Liver (tissue), 9 donors: ENCODE data around the gene POU6F2. TPM values are rescaled to one million over a fixed set of nuclear protein-coding genes. Genes with fewer than 3 reads are reported as not detected.

Experiments used
- DNase-seq: peaks from one replicate; pipeline ENCODE4 v3.0.0-alpha.2; 2017; ENCODE audit warnings: low spot score
- H3K27ac ChIP-seq, 2 donors: one replicate each; pipeline ENCODE4 v1.7.0; 2013; ENCODE audit warnings: inconsistent platforms in 2 of 2, low read length in 2 of 2, control low read depth in 1 of 2, low read depth in 1 of 2, mild to moderate bottlenecking in 1 of 2
- H3K27me3 ChIP-seq, 4 donors: one replicate each; pipeline versions ENCODE4 v1.6.1 to v1.7.0; 2013; ENCODE audit warnings: low read length in 3 of 4, inconsistent platforms in 1 of 4, mild to moderate bottlenecking in 1 of 4, moderate library complexity in 1 of 4; ENCODE audit not compliant: control insufficient read depth in 4 of 4, insufficient read depth in 4 of 4
- H3K36me3 ChIP-seq, 4 donors: one replicate each; pipeline versions ENCODE4 v1.6.1 to v1.7.0; 2013; ENCODE audit warnings: low read length in 3 of 4, mild to moderate bottlenecking in 3 of 4, low read depth in 1 of 4, moderate library complexity in 1 of 4; ENCODE audit not compliant: control insufficient read depth in 4 of 4, insufficient read depth in 3 of 4
- H3K4me1 ChIP-seq, 4 donors: one replicate each; pipeline versions ENCODE4 v1.6.1 to v1.7.0; 2013; ENCODE audit warnings: low read length in 3 of 4, mild to moderate bottlenecking in 3 of 4, moderate library complexity in 1 of 4; ENCODE audit not compliant: control insufficient read depth in 4 of 4, insufficient read depth in 4 of 4
- H3K4me3 ChIP-seq, 3 donors: one replicate each; pipeline versions ENCODE4 v1.6.1 to v1.7.0; 2013; ENCODE audit warnings: low read length in 3 of 3, control low read depth in 1 of 3, low read depth in 1 of 3, mild to moderate bottlenecking in 1 of 3
- H3K9ac ChIP-seq, 2 donors: one replicate each; pipeline ENCODE4 v1.7.0; 2013; ENCODE audit warnings: low read length in 2 of 2, mild to moderate bottlenecking in 2 of 2, moderate library complexity in 2 of 2, control low read depth in 1 of 2, low read depth in 1 of 2
- H3K9me3 ChIP-seq, 4 donors: one replicate each; pipeline versions ENCODE4 v1.6.1 to v1.7.0; 2013; ENCODE audit warnings: low read length in 3 of 4; ENCODE audit not compliant: control insufficient read depth in 4 of 4
- ATF3 ChIP-seq: IDR thresholded peaks from 2 replicates; pipeline ENCODE4 v1.6.1; 2016; ENCODE audit warnings: antibody characterized with exemption
- CTCF ChIP-seq: fragments of 150-350 bp; IDR thresholded peaks from 2 replicates; pipeline ENCODE4 v1.5.1; 2017; ENCODE audit warnings: improper control_type of control experiment, low read depth, low read length; ENCODE audit not compliant: missing input control
- EGR1 ChIP-seq, 2 donors: IDR thresholded peaks; 2 replicates each; pipeline ENCODE4 v1.6.1; 2016 to 2018; ENCODE audit warnings: antibody characterized with exemption in 2 of 2, low read depth in 2 of 2
- FOXA1 ChIP-seq: IDR thresholded peaks from 2 replicates; pipeline ENCODE4 v1.6.1; 2016; ENCODE audit warnings: antibody characterized with exemption
- FOXA2 ChIP-seq: IDR thresholded peaks from 2 replicates; pipeline ENCODE4 v1.6.1; 2016; ENCODE audit warnings: antibody characterized with exemption
- GABPA ChIP-seq, 2 donors: IDR thresholded peaks in 1 of 2; conservative IDR thresholded peaks in 1 of 2; 2 replicates each; pipeline ENCODE4 v1.6.1; 2016; ENCODE audit warnings: antibody characterized with exemption in 2 of 2, mild to moderate bottlenecking in 1 of 2, moderate library complexity in 1 of 2
- HNF4A ChIP-seq, 2 donors: conservative IDR thresholded peaks; 2 replicates each; pipeline ENCODE4 v1.6.1; 2016; ENCODE audit warnings: antibody characterized with exemption in 2 of 2, mild to moderate bottlenecking in 2 of 2
- HNF4G ChIP-seq: IDR thresholded peaks from 2 replicates; pipeline ENCODE4 v1.6.1; 2016; ENCODE audit warnings: antibody characterized with exemption
- JUND ChIP-seq, 2 donors: IDR thresholded peaks; 2 replicates each; pipeline ENCODE4 v1.6.1; 2016; ENCODE audit warnings: antibody characterized with exemption in 2 of 2
- MAX ChIP-seq: IDR thresholded peaks from 2 replicates; pipeline ENCODE4 v1.6.1; 2016; ENCODE audit warnings: antibody characterized with exemption
- NR2F2 ChIP-seq: IDR thresholded peaks from 2 replicates; pipeline ENCODE4 v1.6.1; 2016; ENCODE audit warnings: antibody characterized with exemption
- RAD21 ChIP-seq, 2 donors: IDR thresholded peaks; 2 replicates each; pipeline ENCODE4 v1.6.1; 2016; ENCODE audit warnings: antibody characterized with exemption in 2 of 2, mild to moderate bottlenecking in 2 of 2
- REST ChIP-seq: IDR thresholded peaks from 2 replicates; pipeline ENCODE4 v1.6.1; 2016; ENCODE audit warnings: antibody characterized with exemption, mild to moderate bottlenecking
- RXRA ChIP-seq, 2 donors: IDR thresholded peaks; 2 replicates each; pipeline ENCODE4 v1.6.1; 2017 to 2018; ENCODE audit warnings: antibody characterized with exemption in 2 of 2, mild to moderate bottlenecking in 1 of 2
- SP1 ChIP-seq: IDR thresholded peaks from 2 replicates; pipeline ENCODE4 v1.6.1; 2018; ENCODE audit warnings: antibody characterized with exemption, mild to moderate bottlenecking
- TAF1 ChIP-seq: conservative IDR thresholded peaks from 2 replicates; pipeline ENCODE4 v1.6.1; 2016; ENCODE audit warnings: antibody characterized with exemption, mild to moderate bottlenecking
- YY1 ChIP-seq: IDR thresholded peaks from 2 replicates; pipeline ENCODE4 v1.6.1; 2016; ENCODE audit warnings: antibody characterized with exemption, mild to moderate bottlenecking
- ZBTB33 ChIP-seq: IDR thresholded peaks from 2 replicates; pipeline ENCODE4 v1.6.1; 2016; ENCODE audit warnings: antibody characterized with exemption
- WGBS: extraction: QIAGEN DNeasy Blood & Tissue Kit; methylation state at CpG from one replicate; pipeline ENCODE4 v1.1.7; 2013; 5-methylcytosine and 5-hydroxymethylcytosine counted together
- polyA plus RNA-seq, 2 donors: library from polyadenylated mRNA; stranded (reverse) in 1 of 2; unstranded in 1 of 2; fragments of 200-250 nt in 1 of 2; fragments of >200 nt in 1 of 2; fragmentation: Nextera tagmentation in 1 of 2; extraction: Ambion mirVana in 1 of 2; gene quantifications; one replicate each; pipeline versions ENCODE4 v1.2.1 to v1.2.3, GENCODE V29; 2013 to 2015
- total RNA-seq, 2 donors: library from RNA; depleted of rRNA; stranded (reverse); fragments of >200 nt; gene quantifications; one replicate each; pipeline ENCODE4 v1.2.3, GENCODE V29; 2014
- donor health status: healthy.
- donor health status: healthy.
- donor health status: healthy.
- donor health status: healthy.
- donor health status: healthy.

The POU6F2 gene
- total and polyA plus RNA-seq, 4 donors: under 0.01 to 0.24 (median 0.08) TPM; not detected in 1

- DNase-seq: no peak
- 80% methylated on average over 3 of the region's 3 CpGs for WGBS
- TF ChIP-seq JUND (IDR thresholded peaks at IDR 0.05): no peak
- no peak for TF ChIP-seq ATF3
- no peak for TF ChIP-seq REST
- no peak for TF ChIP-seq NR2F2
- TF ChIP-seq EGR1 (IDR thresholded peaks at IDR 0.05; ENCODE audit: low read depth in 2 of 2): no peak
- TF ChIP-seq HNF4G: no peak
- no peak for TF ChIP-seq HNF4A (conservative IDR thresholded peaks at IDR 0.05)
- H3K36me3 ChIP-seq: no peaks in the 10 kb centered on the region
- no peaks in the 10 kb centered on the region for H3K27me3 ChIP-seq
- no peak overlapping the region for H3K4me3 ChIP-seq
- H3K27ac ChIP-seq: no peak overlapping the region
- no peaks in the 10 kb centered on the region for H3K9me3 ChIP-seq
- no peaks in the 10 kb centered on the region for H3K4me1 ChIP-seq
- no peak overlapping the region for H3K9ac ChIP-seq
Observed at GRCh38 chr7:39181398-39181797, 203.7 kb downstream of the POU6F2 start.

GRCh38 chr7:39183796-39184195, 206.1 kb downstream of the POU6F2 start:
- TF ChIP-seq TAF1: no peak
- TF ChIP-seq CTCF: no peak
- no peak for TF ChIP-seq MAX
- no peak for TF ChIP-seq FOXA1
- TF ChIP-seq REST: no peak
- TF ChIP-seq ZBTB33: no peak
- no peak for TF ChIP-seq HNF4A (conservative IDR thresholded peaks at IDR 0.05)
- TF ChIP-seq SP1: no peak
- TF ChIP-seq YY1: no peak
- no peak for TF ChIP-seq ATF3
- TF ChIP-seq RAD21 (IDR thresholded peaks at IDR 0.05): no peak
- TF ChIP-seq GABPA (IDR thresholded peaks at IDR 0.05 in 1 of 2, conservative IDR thresholded peaks at IDR 0.05 in 1 of 2): no peak
- no peak for TF ChIP-seq HNF4G
- TF ChIP-seq FOXA2: no peak
- no peak for TF ChIP-seq JUND (IDR thresholded peaks at IDR 0.05)
- TF ChIP-seq RXRA (IDR thresholded peaks at IDR 0.05): no peak
- TF ChIP-seq NR2F2: no peak
- H3K27me3 ChIP-seq: no peaks in the 10 kb centered on the region
- H3K27ac ChIP-seq: no peak overlapping the region

More at GRCh38 chr7:39183796-39184195, 206.1 kb downstream of the POU6F2 start:
- 88% methylated on average over 2 of the region's 2 CpGs for WGBS
- H3K36me3 ChIP-seq: no peaks in the 10 kb centered on the region
- DNase-seq: no peak
- H3K9ac ChIP-seq: no peak overlapping the region
- H3K4me3 ChIP-seq: no peak overlapping the region
- H3K4me1 ChIP-seq: no peaks in the 10 kb centered on the region
- H3K9me3 ChIP-seq: no peaks in the 10 kb centered on the region
